Measurements from ENCODE around the gene SRSF1.
"Not testable (repeated sequence)": the region's sequence is repeated elsewhere in the genome, so short reads cannot be mapped to it uniquely, and the experiment has no call there.

Gene SRSF1

GRCh38 chr17:57970710-57971109 lies 36.3 kb downstream of the SRSF1 start:
- in situ Hi-C loops (cut with MboI; ENCODE audit: low sequenced_read_pairs): no loop called here

GRCh38 chr17:57968456-57968855 lies 38.6 kb downstream of the SRSF1 start:
- in situ Hi-C loops (cut with MboI; ENCODE audit: low sequenced_read_pairs): no loop called here

- in situ Hi-C loops (cut with MboI; ENCODE audit: low sequenced_read_pairs): no loop called here
These were observed 40.2 kb downstream of the SRSF1 start for GRCh38 chr17:57966875-57967274.

DNA sequence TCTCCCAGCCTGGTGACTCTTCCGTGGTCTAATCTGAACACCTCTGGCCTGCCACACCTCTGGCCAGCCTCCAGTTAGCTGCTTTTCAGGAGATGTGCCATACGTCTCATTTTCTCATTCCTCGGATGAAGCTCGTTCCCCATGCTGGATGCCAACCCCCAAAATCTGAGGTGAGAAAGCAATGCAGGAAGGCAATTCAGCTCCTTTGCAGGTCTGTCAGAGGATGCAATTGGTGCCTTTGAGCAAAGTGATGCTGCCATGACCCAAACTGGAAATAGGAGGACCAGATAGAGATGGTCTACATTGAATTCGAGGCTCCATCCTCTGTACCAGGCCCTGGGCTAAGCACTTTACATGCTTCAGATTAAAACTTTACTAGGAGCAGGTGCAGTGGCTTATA lies 40.8 kb downstream of the SRSF1 start:
- in situ Hi-C loops (cut with MboI; ENCODE audit: low sequenced_read_pairs): no loop called here

- in situ Hi-C loops (cut with MboI; ENCODE audit: low sequenced_read_pairs): no loop called here
These were observed 41.4 kb downstream of the SRSF1 start for GRCh38 chr17:57965521-57966160.

DNA sequence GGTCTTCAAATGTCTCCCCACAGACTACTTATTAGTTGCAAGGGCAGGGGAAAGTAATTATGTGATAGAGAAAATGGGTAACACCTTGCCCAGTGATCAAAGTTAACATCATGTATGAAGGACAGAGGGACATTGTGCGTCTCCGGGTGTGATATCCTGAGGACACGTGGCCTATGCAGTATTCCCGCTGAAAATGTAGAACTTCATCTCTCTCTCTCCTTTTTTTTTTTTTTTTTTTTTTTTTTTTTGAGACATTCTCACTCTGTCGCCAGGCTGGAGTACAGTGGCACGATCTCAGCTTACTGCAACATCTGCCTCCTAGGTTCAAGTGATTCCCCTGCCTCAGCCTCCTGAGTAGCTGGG lies 43.9 kb downstream of the SRSF1 start:
- in situ Hi-C loops (cut with MboI; ENCODE audit: low sequenced_read_pairs): no loop called here

GRCh38 chr17:57962279-57963148 lies 44.5 kb downstream of the SRSF1 start:
- in situ Hi-C loops (cut with MboI; ENCODE audit: low sequenced_read_pairs): no loop called here

GRCh38 chr17:57959929-57960328 lies 47.1 kb downstream of the SRSF1 start:
- in situ Hi-C loops (cut with MboI; ENCODE audit: low sequenced_read_pairs): no loop called here

- in situ Hi-C loops (cut with MboI; ENCODE audit: low sequenced_read_pairs): not testable (repeated sequence)
These were observed 48.7 kb downstream of the SRSF1 start for GRCh38 chr17:57958391-57958790.

GRCh38 chr17:57957886-57958285 lies 49.2 kb downstream of the SRSF1 start:
- in situ Hi-C loops (cut with MboI; ENCODE audit: low sequenced_read_pairs): no loop called here

DNA sequence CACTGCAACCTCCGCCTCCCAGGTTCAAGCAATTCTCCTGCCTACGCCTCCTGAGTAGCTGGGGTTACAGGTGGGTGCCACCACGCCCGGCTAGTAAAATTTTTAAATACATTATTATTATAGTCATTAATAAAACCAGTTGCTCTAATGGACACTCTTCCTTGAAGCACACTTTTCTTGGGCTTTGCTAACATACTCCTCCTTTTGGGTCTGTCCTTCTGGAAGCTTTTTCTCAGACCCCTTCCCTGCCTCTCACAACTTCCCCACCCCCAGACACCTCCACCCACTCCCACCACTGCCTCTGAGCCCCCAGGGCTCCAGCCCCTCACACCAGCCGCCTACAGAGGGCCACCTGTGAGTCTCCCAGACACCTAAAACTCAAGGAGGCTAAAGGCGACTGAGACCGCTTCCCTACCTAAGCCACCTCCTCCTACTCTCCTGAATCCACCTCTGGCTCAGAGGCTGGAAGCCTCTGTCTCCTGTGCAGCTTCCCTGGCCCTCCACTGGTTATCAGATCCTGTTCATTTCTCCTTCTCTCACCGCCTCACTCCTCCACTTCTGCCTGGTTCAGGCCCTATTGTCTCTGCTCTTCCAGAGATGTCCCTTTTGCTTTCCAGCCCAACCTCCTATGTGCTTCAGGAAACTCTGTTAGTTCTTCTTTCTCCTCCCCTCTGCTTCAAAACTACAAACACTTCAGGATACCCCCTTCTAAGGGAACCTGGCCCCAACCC lies 49.8 kb downstream of the SRSF1 start:
- in situ Hi-C loops (cut with MboI; ENCODE audit: low sequenced_read_pairs): no loop called here

DNA sequence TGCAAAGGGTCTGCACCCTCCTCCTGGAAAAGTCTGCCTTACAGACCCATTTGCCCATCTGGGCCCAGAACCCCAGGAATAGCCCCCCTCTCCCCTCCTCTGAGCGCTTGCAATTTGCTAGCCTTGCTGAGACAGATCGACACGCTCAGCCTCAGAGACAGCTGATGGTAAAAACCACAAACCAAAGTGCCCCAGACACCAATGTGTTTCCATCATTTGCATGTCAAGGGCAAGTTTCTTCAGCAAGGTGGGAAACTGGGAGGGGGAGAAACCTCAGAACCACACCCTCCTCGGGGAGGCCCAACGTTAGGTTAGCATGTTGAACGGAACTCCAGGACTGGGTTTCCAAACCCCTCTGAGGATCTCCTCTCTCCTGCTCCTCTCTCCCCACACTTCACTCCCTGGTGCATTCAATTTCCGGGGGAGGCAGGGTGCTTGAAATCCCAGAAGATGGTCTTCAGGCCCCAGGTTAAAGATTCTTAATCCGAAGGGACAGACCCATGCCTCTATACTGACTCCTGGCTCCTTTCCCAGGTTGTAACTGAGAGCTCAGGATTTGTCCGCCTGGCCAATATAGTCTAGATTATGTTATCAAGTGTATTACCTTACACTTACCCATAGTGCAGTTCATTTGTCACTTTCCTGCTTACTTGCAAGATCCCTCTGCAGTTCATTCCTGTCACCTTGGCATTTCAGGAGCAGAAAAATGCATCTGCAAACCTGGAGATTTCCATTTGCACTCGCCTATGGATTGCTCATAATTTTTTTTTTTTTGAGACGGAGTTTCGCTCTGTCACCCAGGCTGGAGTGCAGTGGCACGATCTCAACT lies 50.5 kb downstream of the SRSF1 start:
- in situ Hi-C loops (cut with MboI; ENCODE audit: low sequenced_read_pairs): no loop called here

DNA sequence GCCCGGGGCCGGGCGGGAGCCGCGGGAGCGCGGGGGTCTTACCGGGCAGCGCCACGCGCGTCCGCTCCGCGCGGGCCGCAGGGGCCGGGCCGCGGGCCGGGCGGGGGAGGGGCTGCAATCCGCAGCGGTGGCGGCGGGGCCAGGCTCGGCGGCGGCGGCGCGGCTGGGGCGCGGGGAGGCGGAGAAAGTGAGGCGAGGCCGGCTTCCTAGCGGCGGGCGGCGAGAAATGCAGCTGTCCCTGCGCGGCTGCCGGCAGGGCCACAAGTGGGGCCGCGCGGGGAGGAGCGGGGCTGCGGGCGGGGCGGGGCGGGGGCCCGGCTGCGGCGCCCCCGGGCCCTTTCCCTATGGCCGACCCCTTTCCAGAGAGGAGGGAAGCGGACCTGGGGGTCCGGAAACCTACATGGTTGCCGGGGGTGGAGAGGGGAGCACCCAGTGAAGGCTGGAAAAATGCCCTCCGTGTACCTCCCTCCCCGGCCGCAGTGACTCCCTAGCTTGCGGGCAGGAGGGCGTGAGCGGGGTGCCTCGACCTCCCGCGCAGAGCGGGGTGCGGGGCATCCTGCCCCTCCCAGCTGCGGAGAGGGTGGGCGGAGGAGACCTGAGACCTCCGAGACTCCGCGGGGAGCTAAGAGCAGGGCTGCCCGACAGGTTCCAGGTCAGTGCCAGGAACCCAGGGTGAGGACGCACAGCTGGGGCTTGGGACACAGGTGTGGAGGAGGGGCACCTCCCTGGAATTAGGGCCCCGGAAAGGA lies 51.7 kb downstream of the SRSF1 start, which contains the start of gene CUEDC1:
CUEDC1 (minus strand) TSS at position 230 of the 749 bp plus-strand sequence. CDS start 69,848 bp downstream, outside the sequence.
- in situ Hi-C loops (cut with MboI; ENCODE audit: low sequenced_read_pairs): no loop called here

DNA sequence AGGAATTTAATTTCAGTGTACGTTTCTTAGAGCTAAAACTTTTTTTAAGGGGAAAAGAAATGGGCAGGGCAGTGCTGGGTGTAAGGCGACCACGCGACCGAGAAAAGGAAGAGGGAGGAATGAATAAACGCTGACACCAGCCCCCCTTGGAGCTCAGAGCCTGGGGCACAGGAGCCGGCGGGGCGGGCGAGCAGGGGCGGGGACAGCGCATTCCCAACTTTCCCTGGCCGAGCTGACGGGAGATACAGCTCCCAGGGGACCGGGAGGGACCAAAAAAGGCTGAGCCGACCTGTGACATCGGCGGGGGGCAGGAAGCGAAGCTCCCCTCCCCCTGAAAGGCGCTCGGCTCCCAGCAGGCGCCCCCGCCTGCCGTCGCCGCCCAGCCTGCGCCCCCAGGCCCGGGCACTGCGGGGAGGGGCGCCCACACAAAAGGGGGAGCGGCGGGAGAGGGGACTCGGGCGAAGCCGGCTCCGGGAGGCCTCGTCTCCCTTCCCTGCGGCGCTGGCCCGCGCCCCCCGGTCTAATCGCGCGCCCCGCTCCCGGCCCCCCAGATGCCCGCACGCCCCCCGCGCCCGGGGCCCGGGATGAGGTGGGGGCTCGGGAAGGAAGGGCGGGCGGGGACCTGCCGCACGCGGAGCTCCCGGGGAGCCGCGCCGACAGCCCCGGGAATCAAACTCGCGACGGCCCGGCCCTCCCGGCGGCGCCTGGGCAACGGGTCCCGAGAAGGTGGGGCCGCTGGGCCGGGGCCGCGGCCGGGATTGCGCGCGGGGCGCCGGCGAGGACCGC lies 52.5 kb downstream of the SRSF1 start:
- in situ Hi-C loops (cut with MboI; ENCODE audit: low sequenced_read_pairs): no loop called here

DNA sequence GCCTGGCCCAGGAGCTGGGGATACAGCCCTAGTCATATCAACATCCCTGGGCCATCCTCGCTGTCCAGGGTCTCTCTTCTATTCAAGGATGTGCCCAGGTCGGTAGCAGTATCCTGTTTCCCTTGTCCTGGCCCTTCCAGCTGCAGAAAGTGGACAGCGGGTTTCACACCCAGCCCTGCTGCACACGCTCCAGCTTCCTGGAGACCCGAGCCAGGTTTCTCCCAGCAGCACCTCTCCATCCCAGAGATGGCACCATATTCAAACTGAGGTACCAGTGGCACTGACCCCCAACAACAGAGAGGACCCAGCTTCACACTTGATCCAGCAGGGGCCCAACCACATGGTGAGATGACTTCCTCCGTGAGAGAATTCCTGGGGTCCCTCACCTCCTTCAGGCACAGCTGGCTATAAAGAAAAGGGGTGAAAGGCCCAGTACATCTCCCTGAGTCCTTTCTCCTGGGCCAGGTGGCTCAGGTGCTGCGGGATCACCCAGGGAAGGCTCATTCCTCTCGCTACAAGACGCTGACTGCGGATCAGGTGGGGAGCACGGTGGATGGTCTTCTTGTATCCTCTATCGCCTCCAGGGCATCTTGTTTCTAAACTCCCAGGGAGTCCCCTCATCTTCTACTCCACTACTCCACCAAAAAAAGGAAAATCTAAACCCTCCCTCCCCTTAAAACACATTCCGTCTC lies 53.2 kb downstream of the SRSF1 start:
- in situ Hi-C loops (cut with MboI; ENCODE audit: low sequenced_read_pairs): no loop called here

Measured in HL-60/S4 treated with retinoic acid at 250 ng/mL for 4 days and 3 days (cell line).